OCI-LY3 (cell line): ENCODE data around the gene ZNF8.

Source experiments
- H2AFZ ChIP-seq: fragments of 200-600, 300-600 bp; shearing (Covaris generic); 2 replicates; pipeline ENCODE4 v1.6.0; 2014; ENCODE audit warnings: antibody characterized with exemption, low read depth, low read length
- H3K27ac ChIP-seq: fragments of 200-600, 300-600 bp; sonication (generic); 2 replicates; pipeline ENCODE4 v1.5.1; 2014; ENCODE audit warnings: mild to moderate bottlenecking, low read length, moderate library complexity, mixed read lengths
- H3K27me3 ChIP-seq: fragments of 200-600, 300-600 bp; sonication (generic); 2 replicates; pipeline ENCODE4 v1.6.1; 2014; ENCODE audit warnings: low read depth, low read length, mixed read lengths
- H3K36me3 ChIP-seq: fragments of 200-600, 300-600 bp; sonication (generic); replicated peaks from 2 replicates; pipeline ENCODE3; 2014; ENCODE audit warnings: low read depth, low read length, mixed read lengths
- H3K4me1 ChIP-seq: fragments of 300-600, 200-600 bp; sonication (generic); 2 replicates; pipeline ENCODE4 v1.6.1; 2014; ENCODE audit warnings: low read length, mixed read lengths
- H3K4me2 ChIP-seq: fragments of 200-600, 300-600 bp; sonication (generic); 2 replicates; pipeline ENCODE4 v1.6.1; 2014; ENCODE audit warnings: low read length, mixed read lengths
- H3K4me3 ChIP-seq: fragments of 300-600, 200-600 bp; sonication (generic); 2 replicates; pipeline ENCODE4 v1.5.1; 2014; ENCODE audit warnings: antibody characterized with exemption, mild to moderate bottlenecking, low read length, moderate library complexity
- H3K79me2 ChIP-seq: fragments of 300-600, 200-600 bp; shearing (Covaris generic); 2 replicates; pipeline ENCODE4 v1.6.1; 2014; ENCODE audit warnings: mild to moderate bottlenecking, low read length, mixed read lengths
- H3K9ac ChIP-seq: fragments of 300-600, 200-600 bp; shearing (Covaris generic); 2 replicates; pipeline ENCODE4 v1.6.0; 2014; ENCODE audit warnings: mild to moderate bottlenecking, low read length, moderate library complexity
- H3K9me3 ChIP-seq: fragments of 200-600, 300-600 bp; shearing (Covaris generic); 2 replicates; pipeline ENCODE4 v1.6.1; 2014; ENCODE audit warnings: low read length, mixed read lengths; ENCODE audit not compliant: insufficient read depth
- H4K20me1 ChIP-seq: fragments of 200-600, 300-600 bp; sonication (generic); 2 replicates; pipeline ENCODE4 v1.6.1; 2016; ENCODE audit warnings: low read length, mixed read lengths; ENCODE audit not compliant: insufficient read depth
- CTCF ChIP-seq: fragments of 200-600, 300-600 bp; sonication (generic); IDR thresholded peaks from 2 replicates; pipeline ENCODE4 v1.5.1; 2014; ENCODE audit warnings: antibody characterized with exemption, low read length, low read depth
- EZH2phosphoT487 ChIP-seq: fragments of 200-600 bp; shearing (Covaris generic); IDR thresholded peaks from 2 replicates; pipeline ENCODE4 v1.6.1; 2018; ENCODE audit warnings: antibody characterized with exemption, mixed run types, low read depth

Gene ZNF8

GRCh38 chr19:58326914-58327726 lies 48.4 kb downstream of the ZNF8 start, which contains the start of gene ZSCAN22:
TSS of gene ZSCAN22 (plus strand) at chr19:58326994. CDS start at chr19:58334803, 7,809 bp downstream.
- H3K9ac ChIP-seq, result peak within 1 kb of the TSS; percentile 77
- H3K79me2 ChIP-seq, result peaks cover 38% of the 10 kb centered on the region
- peak within 1 kb of the TSS; percentile 95 for H3K4me3 ChIP-seq
- peak within 1 kb of the TSS; percentile 81 for H2AFZ ChIP-seq
- H4K20me1 ChIP-seq, result no peaks in the 10 kb centered on the region
- H3K9me3 ChIP-seq, result no peaks in the 10 kb centered on the region
- TF ChIP-seq CTCF (no peak), EZH2phosphoT487 (no peak)
- peak within 1 kb of the TSS; percentile 94 for H3K4me2 ChIP-seq
- H3K27me3 ChIP-seq, result no peaks in the 10 kb centered on the region
- no peaks in the 10 kb centered on the region for H3K36me3 ChIP-seq
- H3K4me1 ChIP-seq, result peaks cover 14% of the 10 kb centered on the region
- peak within 1 kb of the TSS; percentile 41 for H3K27ac ChIP-seq

- no peak overlapping the region for H3K4me2 ChIP-seq
- H3K36me3 ChIP-seq, result no peaks in the 10 kb centered on the region
- no peak overlapping the region for H3K27ac ChIP-seq
- no peaks in the 10 kb centered on the region for H3K9me3 ChIP-seq
- H3K9ac ChIP-seq, result no peak overlapping the region
- H3K79me2 ChIP-seq, result peaks cover 38% of the 10 kb centered on the region
- TF ChIP-seq EZH2phosphoT487 (no peak), CTCF (peak; percentile 61)
- no peaks in the 10 kb centered on the region for H3K27me3 ChIP-seq
- peaks cover 14% of the 10 kb centered on the region for H3K4me1 ChIP-seq
- no peak overlapping the region for H2AFZ ChIP-seq
- no peaks in the 10 kb centered on the region for H4K20me1 ChIP-seq
- no peak overlapping the region for H3K4me3 ChIP-seq
Measured at GRCh38 chr19:58328999-58329398, 50.2 kb downstream of the ZNF8 start.

GRCh38 chr19:58330458-58330857 lies 51.7 kb downstream of the ZNF8 start:
- H4K20me1 ChIP-seq, result no peaks in the 10 kb centered on the region
- no peak overlapping the region for H3K4me2 ChIP-seq
- no peaks in the 10 kb centered on the region for H3K36me3 ChIP-seq
- peaks cover 13% of the 10 kb centered on the region for H3K4me1 ChIP-seq
- TF ChIP-seq EZH2phosphoT487 (no peak), CTCF (no peak)
- no peaks in the 10 kb centered on the region for H3K27me3 ChIP-seq
- no peak overlapping the region for H3K27ac ChIP-seq
- no peak overlapping the region for H3K4me3 ChIP-seq
- no peak overlapping the region for H3K9ac ChIP-seq
- H2AFZ ChIP-seq, result no peak overlapping the region
- H3K9me3 ChIP-seq, result no peaks in the 10 kb centered on the region
- H3K79me2 ChIP-seq, result peaks cover 29% of the 10 kb centered on the region

GRCh38 chr19:58332697-58333096 lies 53.9 kb downstream of the ZNF8 start:
- H3K27me3 ChIP-seq, result no peaks in the 10 kb centered on the region
- H3K79me2 ChIP-seq, result peaks cover 12% of the 10 kb centered on the region
- peaks cover 3% of the 10 kb centered on the region; the same call in 1 of the 2 replicates for H3K4me1 ChIP-seq
- H2AFZ ChIP-seq, result no peak overlapping the region
- H4K20me1 ChIP-seq, result no peaks in the 10 kb centered on the region
- no peak for TF ChIP-seq EZH2phosphoT487
- TF ChIP-seq CTCF, result no peak
- peaks cover 3% of the 10 kb centered on the region for H3K36me3 ChIP-seq
- H3K9me3 ChIP-seq, result no peaks in the 10 kb centered on the region
- no peak overlapping the region for H3K4me3 ChIP-seq
- no peak overlapping the region for H3K9ac ChIP-seq
- H3K4me2 ChIP-seq, result no peak overlapping the region
- H3K27ac ChIP-seq, result no peak overlapping the region
